Measurements from ENCODE around the gene MUCL3.
"Not testable (repeated sequence)": the region's sequence is repeated elsewhere in the genome, so short reads cannot be mapped to it uniquely, and the experiment has no call there.

Gene MUCL3

DNA sequence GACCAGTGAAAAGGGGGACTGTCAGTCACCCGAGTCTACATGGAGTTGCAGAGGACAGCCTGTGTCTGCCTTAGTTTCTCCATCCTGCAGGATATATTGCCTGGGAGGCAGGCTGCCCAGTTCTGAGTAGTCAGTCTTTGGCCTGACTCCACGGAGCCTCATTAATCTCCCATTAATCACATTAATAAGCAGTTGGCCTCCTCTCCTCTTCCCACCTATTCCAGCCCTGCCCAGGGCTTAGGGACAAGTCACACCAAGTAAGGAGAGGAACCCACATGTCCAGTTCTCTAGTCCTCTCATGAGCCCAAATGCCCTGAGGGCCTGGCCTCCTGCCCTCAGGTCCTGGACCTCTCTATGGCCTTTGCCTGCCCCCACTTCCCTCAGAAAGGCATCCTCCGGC is 1.3 kb upstream of the MUCL3 start:
- no peak for DNase-seq (ENCODE audit: low read depth in 2 of 3, low spot score in 1 of 3)

DNA sequence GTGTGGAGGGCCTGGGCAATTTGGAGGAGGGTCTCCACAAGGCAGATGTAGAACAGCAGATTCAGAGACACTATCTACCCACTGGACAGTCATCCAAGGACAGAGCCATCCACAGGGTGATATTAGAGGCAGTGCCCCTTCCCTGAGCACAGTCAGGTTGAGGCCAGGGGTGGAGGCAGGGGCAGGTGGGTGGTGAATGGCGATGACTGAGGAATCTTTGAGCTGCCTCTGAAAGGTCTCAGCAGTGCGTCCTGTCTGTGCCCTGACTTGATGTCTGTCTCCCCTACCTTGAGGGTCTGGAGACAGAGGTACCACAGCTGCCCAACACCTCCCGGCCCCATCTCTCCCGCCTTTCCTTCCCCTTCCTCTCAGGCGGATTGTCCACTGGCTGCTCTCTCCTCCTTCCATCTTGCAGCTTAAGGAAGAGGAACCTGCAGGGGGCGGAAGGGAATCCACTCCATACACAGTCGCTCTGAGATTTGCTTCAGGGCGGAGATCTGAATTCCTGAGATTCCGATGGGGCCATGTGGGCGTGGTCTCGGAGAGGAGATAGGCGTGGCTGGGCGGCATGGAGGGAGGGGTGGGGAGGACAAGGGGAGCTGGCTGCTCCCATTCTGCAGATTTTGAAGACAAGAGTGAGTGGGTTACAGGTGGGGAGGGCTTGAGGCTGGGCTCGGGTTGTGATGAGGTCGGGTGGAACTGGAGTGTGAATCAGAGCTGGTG is 1.7 kb downstream of the MUCL3 start:
- no peak for DNase-seq (ENCODE audit: low read depth in 2 of 3, low spot score in 1 of 3)

DNA sequence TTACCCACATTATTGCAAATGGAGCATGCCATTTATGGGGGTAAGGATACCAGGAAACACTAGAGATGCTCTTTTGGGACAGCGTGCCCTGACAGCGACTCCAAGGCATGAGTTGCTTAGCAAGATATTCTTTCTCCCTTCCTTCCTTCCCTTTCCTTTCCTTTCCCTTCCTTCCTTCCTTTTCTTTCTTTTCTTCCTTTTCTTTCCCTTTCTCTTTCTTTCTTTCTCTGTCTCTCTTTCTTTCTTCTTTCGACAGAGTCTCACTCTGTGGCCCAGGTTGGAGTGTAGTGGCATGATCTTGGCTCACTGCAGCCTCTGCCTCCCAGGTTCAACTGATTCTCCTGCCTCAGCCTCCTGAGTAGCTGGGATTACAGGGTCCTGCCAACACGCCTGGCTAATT is 3.3 kb downstream of the MUCL3 start:
- DNase-seq (ENCODE audit: low read depth in 2 of 3, low spot score in 1 of 3), result no peak

DNA sequence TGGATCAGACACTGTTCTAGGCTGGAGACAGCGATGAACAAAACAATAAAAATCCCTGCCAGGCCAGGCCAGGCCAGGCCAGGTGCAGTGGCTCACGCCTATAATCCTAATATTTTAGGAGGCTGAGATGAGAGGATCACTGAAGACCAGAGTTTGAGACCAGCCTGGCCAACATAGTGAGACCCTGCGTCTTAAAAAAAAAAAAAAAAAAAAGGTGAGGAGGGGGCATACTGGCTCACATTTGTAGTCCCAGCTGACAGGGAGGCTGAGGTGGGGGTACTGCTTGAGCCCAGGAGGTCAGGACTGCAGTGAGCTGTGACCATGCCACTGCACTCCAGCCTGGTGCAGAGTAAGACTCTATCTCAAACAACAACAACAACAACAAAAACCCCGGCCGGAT is 4.5 kb downstream of the MUCL3 start:
- no peak for DNase-seq (ENCODE audit: low read depth in 2 of 3, low spot score in 1 of 3)

DNA sequence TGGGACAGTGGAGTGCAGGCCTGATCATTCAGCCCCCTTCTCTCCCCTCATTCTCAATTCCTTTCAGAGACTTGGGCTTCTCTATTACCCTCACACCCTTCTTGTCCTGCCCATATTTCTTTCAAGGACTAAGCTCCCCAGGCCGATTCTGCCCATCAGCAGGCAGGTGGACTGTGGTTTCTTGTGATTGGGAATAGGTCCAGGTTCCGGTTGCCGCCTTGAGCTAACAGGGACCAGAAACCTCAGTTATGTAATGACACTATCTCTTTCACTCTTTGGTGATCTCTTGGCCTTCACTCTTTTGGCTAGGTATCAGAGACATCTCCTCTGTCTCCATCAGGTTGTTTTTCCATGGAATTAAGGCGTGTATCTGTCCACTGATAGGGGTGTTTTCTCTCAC is 6.5 kb downstream of the MUCL3 start:
- no peak for DNase-seq (ENCODE audit: low read depth in 2 of 3, low spot score in 1 of 3)

DNA sequence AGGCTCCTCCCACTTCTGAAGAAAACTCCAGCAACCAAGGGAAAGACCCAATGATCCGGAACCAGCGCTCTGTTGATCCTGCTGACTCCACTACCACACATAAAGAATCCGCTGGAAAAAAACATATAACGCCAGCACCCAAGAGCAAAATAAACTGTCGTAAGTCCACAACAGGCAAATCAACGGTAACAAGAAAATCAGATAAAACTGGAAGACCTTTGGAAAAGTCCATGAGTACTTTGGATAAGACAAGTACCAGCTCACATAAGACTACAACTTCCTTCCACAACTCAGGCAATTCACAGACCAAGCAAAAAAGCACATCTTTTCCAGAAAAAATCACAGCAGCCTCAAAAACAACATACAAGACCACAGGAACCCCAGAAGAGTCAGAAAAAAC is 8.0 kb downstream of the MUCL3 start:
- DNase-seq (ENCODE audit: low read depth in 2 of 3, low spot score in 1 of 3), result no peak

DNA sequence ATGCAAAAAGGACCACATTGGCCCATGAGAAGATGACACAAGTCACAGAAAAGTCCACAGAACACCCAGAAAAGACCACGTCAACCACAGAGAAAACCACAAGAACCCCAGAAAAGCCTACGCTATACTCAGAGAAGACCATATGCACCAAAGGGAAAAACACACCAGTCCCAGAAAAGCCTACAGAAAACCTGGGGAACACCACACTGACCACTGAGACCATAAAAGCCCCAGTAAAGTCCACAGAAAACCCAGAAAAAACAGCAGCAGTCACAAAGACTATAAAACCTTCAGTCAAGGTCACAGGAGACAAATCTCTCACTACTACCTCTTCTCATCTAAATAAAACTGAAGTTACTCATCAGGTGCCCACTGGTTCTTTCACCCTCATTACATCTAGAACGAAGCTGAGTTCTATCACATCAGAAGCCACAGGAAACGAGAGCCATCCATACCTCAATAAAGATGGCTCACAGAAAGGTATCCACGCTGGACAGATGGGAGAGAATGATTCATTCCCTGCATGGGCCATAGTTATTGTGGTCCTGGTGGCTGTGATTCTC is 11.2 kb downstream of the MUCL3 start:
- DNase-seq (ENCODE audit: low read depth in 2 of 3, low spot score in 1 of 3), result no peak

DNA sequence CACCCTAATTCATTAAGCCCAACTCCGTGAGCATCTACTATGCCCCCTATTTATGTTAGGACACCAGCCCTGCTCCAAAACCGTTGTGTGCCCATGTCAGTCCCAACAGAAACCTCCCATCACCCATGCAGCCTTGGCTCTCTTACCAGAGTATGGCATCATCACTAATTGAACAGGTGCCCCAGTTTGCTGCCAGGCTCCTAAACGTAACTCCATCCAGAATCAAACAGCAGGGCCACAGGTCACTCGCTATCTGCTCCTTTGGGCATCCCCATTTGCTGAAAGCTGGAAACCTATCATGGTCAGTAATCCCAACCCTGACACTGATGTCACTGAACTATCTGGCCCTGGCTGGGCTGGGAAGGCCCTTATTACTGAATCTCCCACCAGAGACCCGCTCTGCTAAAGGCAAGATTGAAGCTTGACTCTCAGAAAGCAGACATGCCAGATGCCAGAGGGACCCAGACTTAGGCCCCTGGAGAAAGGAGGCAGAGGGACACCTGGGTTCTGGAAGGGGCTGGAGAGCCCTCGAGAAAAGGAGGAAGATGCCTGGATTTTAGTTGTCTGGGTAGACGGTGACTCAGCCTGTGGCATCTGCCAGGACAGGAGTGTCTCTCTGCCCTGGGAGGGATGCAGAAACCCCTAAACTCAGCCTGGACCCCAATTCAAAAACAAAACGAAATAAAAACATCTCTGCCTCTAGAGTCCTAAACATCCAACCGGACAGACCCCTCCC is 14.0 kb downstream of the MUCL3 start:
- DNase-seq (ENCODE audit: low read depth in 2 of 3, low spot score in 1 of 3), result no peak

DNA sequence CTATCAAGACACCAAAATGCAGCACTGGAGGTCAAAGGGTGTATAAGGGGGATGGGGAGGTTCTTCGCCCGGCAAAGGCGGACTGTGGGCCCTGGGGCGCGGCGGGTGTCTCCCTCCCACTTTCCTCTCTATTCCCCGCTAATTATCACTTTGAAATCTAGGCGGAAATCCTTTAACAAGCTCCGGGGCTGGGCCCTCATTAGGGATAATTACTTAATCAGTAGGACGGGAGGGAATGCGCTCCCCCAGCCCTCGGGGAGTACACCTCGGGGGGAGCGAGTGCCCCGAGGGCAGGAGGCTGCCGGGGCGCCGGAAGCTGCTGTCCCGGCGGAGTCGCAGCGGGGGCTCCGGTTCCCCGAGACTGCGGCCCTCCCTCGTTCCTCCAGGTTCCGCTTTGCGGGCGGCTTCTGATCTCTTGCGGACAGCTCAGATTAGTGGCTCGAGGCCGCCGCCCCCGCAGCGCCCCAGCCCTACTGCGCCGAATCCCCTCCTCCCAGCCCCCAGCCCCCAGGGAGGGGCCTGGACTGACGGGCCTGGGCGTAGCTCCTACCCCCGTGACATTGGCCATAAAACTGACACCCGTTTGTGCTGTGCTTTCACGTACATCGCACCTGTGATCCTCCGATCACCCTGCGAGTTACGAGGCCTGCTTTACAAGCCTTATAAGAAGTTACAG is 14.7 kb downstream of the MUCL3 start:
- DNase-seq (ENCODE audit: low read depth in 2 of 3, low spot score in 1 of 3), result peak; percentile 56 to 80 (median 65)

DNA sequence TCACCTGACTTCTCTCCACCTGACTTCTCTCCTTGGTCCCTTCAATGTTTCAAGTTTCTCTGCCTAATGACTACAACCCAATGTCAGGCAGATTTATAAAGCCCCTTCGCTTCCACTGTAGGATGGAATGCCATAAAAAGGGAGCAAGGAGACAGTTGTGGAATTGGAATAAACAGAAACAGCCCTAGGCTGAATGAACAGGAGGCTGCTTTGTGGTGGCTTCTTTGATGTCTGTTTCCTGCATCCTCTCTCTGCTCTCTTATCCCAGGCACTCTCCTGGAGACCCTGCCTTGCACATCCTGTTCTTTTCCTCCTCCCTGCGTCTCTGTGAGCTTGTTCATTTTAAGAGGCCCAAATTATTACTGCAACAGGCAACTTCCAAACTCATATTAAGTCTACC is 16.9 kb downstream of the MUCL3 start:
- no peak for DNase-seq (ENCODE audit: low read depth in 2 of 3, low spot score in 1 of 3)

DNA sequence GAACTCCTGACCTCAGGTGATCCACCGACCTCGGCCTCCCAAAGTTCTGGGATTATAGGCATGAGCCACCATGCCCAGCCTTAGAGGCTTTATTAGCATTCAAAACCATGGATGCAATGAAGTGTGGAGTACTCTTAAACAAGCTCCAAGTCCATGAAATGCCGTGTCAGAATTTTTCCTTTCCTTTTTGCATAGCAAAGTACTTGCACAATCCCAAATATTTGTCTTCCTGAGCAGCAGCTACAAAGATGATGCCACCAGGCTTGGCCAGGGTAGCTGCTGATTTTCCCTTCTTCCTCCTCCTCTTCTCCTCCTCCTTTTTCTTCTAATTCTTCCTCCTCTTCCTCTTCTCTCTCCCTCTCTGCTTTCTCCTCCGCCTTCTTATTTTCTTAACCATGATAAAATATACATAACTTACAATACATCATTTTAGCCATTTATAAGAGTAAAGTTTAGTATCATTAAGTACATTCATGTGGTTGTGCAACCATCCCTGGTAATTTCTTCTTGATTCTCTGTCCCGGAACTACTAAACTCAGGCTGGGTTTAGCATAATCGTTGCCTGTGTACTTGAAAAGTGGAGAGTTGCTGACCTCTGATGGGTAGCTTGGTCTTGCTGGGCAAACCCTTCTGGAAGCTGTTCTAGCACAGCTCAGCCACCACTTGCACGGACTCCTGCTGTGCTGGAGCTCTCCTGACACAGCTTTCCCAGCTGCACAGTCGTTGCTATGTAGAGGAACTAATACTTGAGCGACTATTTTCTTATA is 20.3 kb downstream of the MUCL3 start:
- DNase-seq (ENCODE audit: low read depth in 2 of 3, low spot score in 1 of 3), result no peak

DNA sequence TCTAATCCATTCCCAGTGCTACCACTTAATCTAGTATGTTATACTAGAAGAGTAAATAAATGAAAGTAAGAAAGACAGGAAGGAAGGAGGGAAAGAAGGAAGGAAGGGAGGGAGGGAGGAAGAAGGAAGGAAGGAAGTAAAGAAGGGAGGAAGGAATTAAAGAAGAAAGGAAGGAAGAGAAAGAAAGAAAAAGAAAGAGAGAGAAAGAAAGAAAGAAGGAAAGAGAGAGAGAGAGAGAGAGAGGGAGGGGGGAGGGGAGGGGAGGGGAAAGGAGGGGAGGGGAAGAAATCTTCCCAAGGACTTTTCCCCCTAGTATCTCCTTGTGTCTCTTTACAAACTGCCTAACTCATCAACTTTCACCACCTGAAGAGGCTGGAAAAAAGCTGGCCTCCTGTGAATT is 21.9 kb downstream of the MUCL3 start:
- no peak for DNase-seq (ENCODE audit: low read depth in 2 of 3, low spot score in 1 of 3)

DNA sequence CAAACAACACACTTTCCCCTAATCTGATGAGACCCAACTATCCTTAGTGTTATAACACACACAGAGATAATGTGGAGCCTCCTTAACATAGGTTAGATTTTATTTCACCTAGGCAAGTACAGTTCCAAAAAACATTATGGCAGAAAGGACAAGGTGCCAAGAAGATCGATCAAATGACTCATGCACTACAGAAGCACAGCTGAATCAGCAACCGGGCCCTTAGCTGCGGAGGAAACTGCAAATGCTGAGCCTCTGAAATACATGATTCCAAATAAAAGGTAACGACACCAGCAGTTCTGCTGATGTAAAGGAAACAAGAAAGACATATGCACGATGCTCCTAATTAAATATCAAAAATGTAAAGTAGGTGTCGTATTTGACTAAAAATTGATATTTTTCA is 22.9 kb downstream of the MUCL3 start:
- DNase-seq (ENCODE audit: low read depth in 2 of 3, low spot score in 1 of 3), result no peak

DNA sequence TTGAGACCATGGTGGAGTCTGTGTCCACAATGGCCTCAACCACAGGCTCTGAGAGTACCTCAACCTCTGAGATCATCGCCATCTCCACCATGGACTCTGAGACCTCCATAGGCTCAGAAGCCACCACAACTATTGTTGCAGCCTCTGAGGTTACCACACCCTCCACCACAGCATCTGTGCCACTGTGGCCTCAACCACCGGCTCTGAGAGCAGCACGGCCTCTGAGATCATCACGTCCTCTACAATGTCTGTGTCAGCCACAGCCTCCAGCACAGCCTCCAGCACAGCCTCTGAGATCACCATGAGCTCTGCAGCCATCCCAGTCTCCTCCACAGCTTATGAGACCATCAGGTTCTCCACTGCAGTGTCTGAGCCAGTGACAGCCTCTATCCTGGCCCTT is 23.3 kb downstream of the MUCL3 start:
- no peak for DNase-seq (ENCODE audit: low read depth in 2 of 3, low spot score in 1 of 3)

DNA sequence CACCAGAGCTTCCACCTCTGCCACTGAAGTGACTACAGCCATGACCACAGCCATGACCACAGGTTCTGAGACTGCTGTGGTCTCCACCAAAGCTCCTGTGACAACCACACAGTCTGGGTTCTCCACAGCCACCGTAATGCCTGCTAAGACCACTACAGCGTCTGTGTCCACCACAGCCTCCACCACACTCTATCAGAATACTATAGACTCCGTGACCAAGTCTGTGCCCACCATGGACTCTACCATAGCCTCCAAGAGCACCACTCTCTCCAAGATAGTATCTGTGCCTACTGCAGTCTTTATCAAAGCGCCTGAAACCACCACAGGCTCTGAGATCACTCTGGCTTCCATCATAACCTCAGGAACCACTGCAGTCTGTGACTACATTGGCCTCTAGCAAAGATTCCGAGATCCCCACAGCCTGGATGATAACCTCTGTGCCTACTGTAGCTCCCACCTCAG is 24.4 kb downstream of the MUCL3 start:
- DNase-seq (ENCODE audit: low read depth in 2 of 3, low spot score in 1 of 3), result no peak

DNA sequence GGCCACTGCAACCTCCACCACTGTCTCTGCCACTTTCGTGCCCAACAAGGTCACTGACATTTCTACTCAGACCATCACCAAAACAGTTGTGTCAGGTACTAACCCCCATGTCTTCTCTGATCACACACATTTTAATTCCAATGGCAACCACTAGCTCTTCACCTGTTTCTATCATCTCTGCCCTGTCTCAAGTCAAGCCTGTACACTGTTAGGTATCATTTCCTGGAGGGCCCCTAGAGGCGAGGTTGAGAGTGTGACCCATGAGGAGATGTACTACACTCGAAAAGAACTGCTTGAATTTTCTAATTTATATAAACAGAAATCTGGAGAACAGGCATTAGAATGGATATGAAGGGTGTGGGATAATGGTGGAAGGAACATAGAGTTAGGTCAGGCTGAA is 25.4 kb downstream of the MUCL3 start:
- no peak for DNase-seq (ENCODE audit: low read depth in 2 of 3, low spot score in 1 of 3)

DNA sequence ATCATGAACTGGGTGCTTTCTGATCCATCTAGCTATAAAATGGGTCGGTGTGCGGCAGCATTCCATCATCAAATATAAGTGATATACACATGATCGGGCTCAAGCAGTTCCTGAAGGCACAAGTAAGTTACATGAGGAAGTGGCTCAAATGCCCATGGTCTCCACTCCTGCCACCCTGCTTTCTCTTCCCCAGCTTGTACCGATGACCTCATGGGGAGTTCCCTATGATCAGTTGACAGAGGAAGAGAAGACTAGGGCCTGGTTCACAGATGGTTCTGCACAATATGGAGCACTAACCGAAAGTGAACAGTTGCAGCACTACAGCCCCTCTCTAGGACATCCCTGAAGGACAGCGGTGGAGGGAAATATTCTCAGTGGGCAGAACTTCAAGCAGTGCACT is 28.4 kb downstream of the MUCL3 start:
- DNase-seq (ENCODE audit: low read depth in 2 of 3, low spot score in 1 of 3), result not testable (repeated sequence)

DNA sequence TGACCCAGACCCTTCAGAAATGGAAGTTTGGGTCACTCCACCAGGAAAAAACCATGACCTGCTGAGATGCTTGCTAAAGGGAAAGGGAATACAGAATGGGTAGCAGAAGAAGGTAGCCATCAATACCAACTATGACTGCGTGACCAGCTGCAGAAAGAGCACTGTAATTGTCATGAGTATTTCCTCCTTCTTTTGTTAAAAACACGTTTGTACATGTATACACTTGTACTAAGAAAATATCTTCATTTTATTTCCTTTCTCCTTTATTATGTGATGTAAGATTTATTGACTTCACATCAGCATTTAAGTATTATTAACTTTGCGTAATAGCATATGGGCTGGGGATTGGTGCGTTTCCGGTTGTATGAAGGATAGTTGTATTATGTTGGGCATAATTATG is 30.2 kb downstream of the MUCL3 start:
- no peak for DNase-seq (ENCODE audit: low read depth in 2 of 3, low spot score in 1 of 3)

DNA sequence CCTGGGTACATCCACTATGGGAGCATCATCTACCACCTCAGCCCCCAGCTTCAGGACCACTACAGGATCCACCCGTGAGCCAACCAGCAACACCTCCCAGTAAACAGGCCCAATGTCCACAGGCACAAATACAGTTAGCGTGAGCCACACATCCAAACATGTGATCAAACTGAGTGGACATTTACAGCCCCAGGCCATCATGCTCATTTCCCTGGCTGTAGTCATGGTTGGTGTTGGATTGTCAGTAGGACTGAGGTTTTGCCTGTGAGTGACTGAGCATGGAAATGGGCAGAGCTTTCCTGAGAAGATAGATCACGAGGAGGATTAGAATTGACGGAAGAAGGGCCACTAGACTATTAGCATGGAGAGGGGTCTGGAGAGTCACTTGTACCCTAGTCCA is 32.0 kb downstream of the MUCL3 start:
- DNase-seq (ENCODE audit: low read depth in 2 of 3, low spot score in 1 of 3), result no peak

DNA sequence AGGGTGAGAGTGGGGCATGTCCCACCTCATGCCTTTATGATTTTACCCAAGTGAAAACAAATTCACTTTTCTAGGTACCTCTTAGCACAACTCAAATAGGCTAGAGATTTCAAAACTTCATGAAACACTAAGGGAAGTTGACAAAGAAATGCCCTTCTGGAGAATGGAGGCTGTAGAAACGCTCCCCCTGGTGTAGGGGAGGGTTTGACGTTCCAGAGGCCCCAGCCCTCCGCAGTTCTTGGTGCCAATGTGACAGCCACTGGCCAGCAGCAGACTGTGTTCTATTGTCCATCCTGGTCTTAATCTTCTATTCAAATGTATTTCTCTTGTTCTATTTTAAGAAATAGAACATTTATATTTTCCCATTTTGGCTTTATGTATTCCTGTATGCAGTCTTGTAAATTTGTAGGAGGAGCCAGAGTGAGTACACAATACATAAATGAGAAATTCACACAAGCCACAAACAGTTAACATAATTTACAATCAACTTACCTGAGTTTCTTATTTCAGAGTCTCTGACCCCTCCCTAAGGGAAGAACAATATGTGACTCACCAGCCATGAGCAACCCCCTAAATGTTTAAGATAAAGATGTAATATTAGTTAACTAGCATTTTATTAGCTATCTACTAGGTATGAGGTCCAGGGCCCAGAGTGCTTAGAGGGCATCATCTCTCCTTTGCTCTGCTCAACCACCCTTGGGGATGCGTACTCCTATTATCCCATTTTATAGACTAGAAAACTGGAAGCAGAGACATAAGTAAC is 33.9 kb downstream of the MUCL3 start:
- DNase-seq (ENCODE audit: low read depth in 2 of 3, low spot score in 1 of 3), result no peak

Measured in stimulated activated CD4-positive, alpha-beta T cell treated with anti-CD3 and anti-CD28 coated beads, Interleukin-12 subunit alpha, Interleukin-12 subunit beta, amount 100 ng/mL, for 48 hours (primary cell).